A673 (cell line): ENCODE data around the gene BACH2. TPM values are rescaled to one million over a fixed set of nuclear protein-coding genes. Genes with fewer than 3 reads are reported as not detected.

Experiments used
- BruUV-seq: library from RNA; stranded (reverse); fragments of 400-500 nt; replicated peaks from 2 replicates; lab custom pipeline; 2021; lab: Mats Ljungman, UMichigan
- CTCF ChIA-PET: fragments of 300-600 bp; sonication (Branson Sonifier 250); formaldehyde crosslinking; loops from one replicate; lab custom pipeline; 2022; ENCODE audit warnings: antibody characterized with exemption; lab: Charles Lee
- POLR2A ChIA-PET: fragments of 300-600 bp; sonication (Branson Sonifier 250); formaldehyde crosslinking; loops from one replicate; lab custom pipeline; 2022; ENCODE audit warnings: antibody characterized with exemption; ENCODE audit not compliant: low non-redundant PET; lab: Charles Lee
- DNase-seq: peaks from one replicate; pipeline ENCODE4 v3.0.0-alpha.2; 2015; ENCODE audit warnings: low spot score
- H3K27ac ChIP-seq: fragments of 200-600 bp; sonication (generic); 2 replicates; pipeline ENCODE4 v1.5.1; 2016; ENCODE audit warnings: mixed run types, low read depth, mild to moderate bottlenecking, mixed read lengths, antibody characterized with exemption, low read length; ENCODE audit not compliant: poor library complexity, severe bottlenecking
- H3K27me3 ChIP-seq: fragments of 200-600 bp; sonication (generic); replicated peaks from 2 replicates; pipeline ENCODE4 v1.6.1; 2017; ENCODE audit warnings: mixed run types, low read depth, mild to moderate bottlenecking, mixed read lengths, antibody characterized with exemption, low read length; ENCODE audit not compliant: insufficient read depth, poor library complexity
- H3K36me3 ChIP-seq: fragments of 200-600 bp; sonication (generic); 2 replicates; pipeline ENCODE4 v1.6.1; 2016; ENCODE audit warnings: mixed run types, mild to moderate bottlenecking, mixed read lengths, antibody characterized with exemption, low read length; ENCODE audit not compliant: insufficient read depth, poor library complexity, severe bottlenecking
- H3K4me1 ChIP-seq: fragments of 200-600 bp; sonication (generic); 2 replicates; pipeline ENCODE4 v1.6.1; 2017; ENCODE audit warnings: mixed run types, mild to moderate bottlenecking, mixed read lengths, antibody characterized with exemption, low read length; ENCODE audit not compliant: insufficient read depth, poor library complexity, severe bottlenecking
- H3K4me3 ChIP-seq: fragments of 200-600 bp; sonication (generic); 2 replicates; pipeline ENCODE4 v1.5.1; 2016; ENCODE audit warnings: low read depth, mixed run types, mild to moderate bottlenecking, mixed read lengths, low read length; ENCODE audit not compliant: poor library complexity, severe bottlenecking
- H3K9me3 ChIP-seq: fragments of 200-600 bp; sonication (generic); 2 replicates; pipeline ENCODE4 v1.6.1; 2016; ENCODE audit warnings: mixed run types, low read depth, mild to moderate bottlenecking, mixed read lengths, antibody characterized with exemption, low read length; ENCODE audit not compliant: poor library complexity, severe bottlenecking
- CTCF ChIP-seq: fragments of 300-800, 200-600 bp; sonication (generic); conservative IDR thresholded peaks from 2 replicates; pipeline ENCODE4 v1.5.1; 2017; ENCODE audit warnings: low read depth, mild to moderate bottlenecking, antibody characterized with exemption, low read length, moderate library complexity, mixed read lengths
- EZH2 ChIP-seq: fragments of 200-600 bp; sonication (generic); IDR thresholded peaks from 2 replicates; pipeline ENCODE4 v1.6.1; 2017; ENCODE audit warnings: borderline replicate concordance, low read depth, mild to moderate bottlenecking, mixed read lengths, antibody characterized with exemption, low read length; ENCODE audit not compliant: poor library complexity, severe bottlenecking
- intact Hi-C: fragments of 100-400 bp; cut with micrococcal nuclease; formaldehyde crosslinking; loops from one replicate; pipeline ENCODE4 v1.10.0; 2022; ENCODE audit not compliant: unreplicated experiment
- total RNA-seq: library from RNA; stranded (reverse); gene quantifications from 2 replicates; pipeline ENCODE4 v1.2.3, GENCODE V29; 2021

The BACH2 gene
- total RNA-seq, 1 experiment from 2014 or later: 0.37 TPM

DNA sequence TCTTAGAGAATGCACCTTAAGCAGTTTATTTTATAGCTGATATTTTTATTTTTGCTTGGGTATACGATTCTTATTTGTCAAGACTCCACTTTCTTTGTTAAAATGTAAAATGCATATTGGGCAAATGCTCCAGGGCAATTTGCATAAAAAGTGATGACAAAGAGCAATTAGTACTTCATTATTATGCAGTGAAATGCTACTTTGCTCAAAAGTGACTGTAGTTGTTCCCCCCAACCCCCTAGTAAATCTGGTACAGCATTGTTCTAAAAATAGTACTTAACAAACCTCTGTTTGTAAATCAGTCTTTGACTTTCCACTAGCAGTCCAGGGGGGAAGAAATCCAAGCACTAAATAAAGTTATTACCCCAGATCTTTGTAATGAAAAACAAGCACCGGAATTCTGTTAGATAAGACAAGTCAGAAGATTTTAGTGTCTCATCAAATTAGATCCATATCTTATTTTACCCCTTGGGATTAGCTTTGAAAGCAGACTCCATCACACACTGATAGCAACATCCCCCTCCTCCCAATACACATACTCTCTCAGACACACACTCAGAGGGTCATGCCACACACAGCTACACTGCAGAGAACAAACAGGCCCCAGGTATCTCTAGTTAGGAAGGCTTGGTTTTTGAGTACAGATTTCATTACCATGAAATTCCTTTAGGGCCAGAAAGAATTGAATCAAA lies 32.9 kb upstream of the BACH2 start:
- ChIA-PET POLR2A (no interaction called here), CTCF (no interaction called here)
- TF ChIP-seq CTCF (no peak), EZH2 (no peak)

GRCh38 chr6:90328004-90328403 lies 31.4 kb upstream of the BACH2 start:
- no peak overlapping the region for H3K4me3 ChIP-seq
- CTCF ChIA-PET: interaction anchor here (1.6 kb wide), 1 partner anchor 387 kb away, joined by 4 read pairs; no protein-coding TSS in a partner anchor

More for the DNA sequence above, 32.9 kb upstream of the BACH2 start:
- Histone ChIP-seq H3K36me3 (no peaks in the 10 kb centered on the region), H3K4me1 (peaks cover 5% of the 10 kb centered on the region), H3K27me3 (no peaks in the 10 kb centered on the region), H3K4me3 (no peak overlapping the region), H3K9me3 (no peaks in the 10 kb centered on the region), H3K27ac (no peak overlapping the region)
- intact Hi-C loops: no loop called here
- DNase-seq: no peak
- BruUV-seq: no TSS peak

DNA sequence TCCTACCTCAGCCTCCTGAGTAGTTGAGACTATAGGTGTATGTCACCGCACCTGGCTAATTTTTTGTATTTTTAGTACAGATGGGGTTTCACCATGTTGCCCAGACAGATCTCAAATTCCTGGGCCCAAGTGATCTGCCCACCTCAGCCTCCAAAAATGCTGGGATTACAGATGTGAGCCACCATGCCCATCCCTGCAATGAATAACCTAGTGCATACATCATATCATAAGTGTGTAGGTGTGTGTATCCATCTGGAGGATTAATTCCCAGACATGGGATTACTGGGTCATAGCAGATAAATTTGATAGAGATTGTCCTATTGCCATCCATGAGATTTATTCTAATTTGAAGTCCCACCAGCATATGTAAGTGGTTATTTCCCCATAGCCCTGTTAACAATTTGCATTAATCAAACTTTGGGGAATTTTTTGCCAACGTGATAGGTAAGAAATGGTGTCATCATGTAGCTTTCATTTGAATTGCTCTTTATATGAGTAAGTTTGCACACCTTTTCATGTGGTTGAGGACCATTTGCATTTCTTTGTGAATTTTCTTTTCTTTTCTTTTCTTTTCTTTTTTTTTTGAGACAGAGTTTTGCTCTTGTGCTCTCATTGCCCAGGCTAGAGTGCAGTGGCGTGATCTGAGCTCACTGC lies 29.9 kb upstream of the BACH2 start:
- H3K4me3 ChIP-seq: no peak overlapping the region
- ChIA-PET CTCF (interaction anchor here (1.6 kb wide), 1 partner anchor 386 kb away, joined by 4 read pairs; no protein-coding TSS in a partner anchor), POLR2A (no interaction called here)
- no peak overlapping the region for H3K27ac ChIP-seq
- no peaks in the 10 kb centered on the region for H3K36me3 ChIP-seq
- BruUV-seq: no TSS peak
- H3K27me3 ChIP-seq: no peaks in the 10 kb centered on the region
- peaks cover 5% of the 10 kb centered on the region for H3K4me1 ChIP-seq
- DNase-seq: no peak
- H3K9me3 ChIP-seq: no peaks in the 10 kb centered on the region
- intact Hi-C loops: no loop called here
- TF ChIP-seq CTCF: no peak
- TF ChIP-seq EZH2: no peak

More at GRCh38 chr6:90328004-90328403, 31.4 kb upstream of the BACH2 start:
- Histone ChIP-seq H3K36me3 (no peaks in the 10 kb centered on the region), H3K4me1 (peaks cover 5% of the 10 kb centered on the region), H3K27me3 (no peaks in the 10 kb centered on the region), H3K9me3 (no peaks in the 10 kb centered on the region), H3K27ac (no peak overlapping the region)
- TF ChIP-seq EZH2 (no peak), CTCF (no peak)
- DNase-seq: peak; percentile 25
- POLR2A ChIA-PET: no interaction called here
- BruUV-seq: no TSS peak
- intact Hi-C loops: no loop called here
